GM18520 (cell line): ENCODE results near the gene ANKRD36.
"Not testable (repeated sequence)": the region's sequence is repeated elsewhere in the genome, so short reads cannot be mapped to it uniquely, and the experiment has no call there.

ENCODE experiments used
- ATAC-seq: cut with Tn5 transposase; IDR thresholded peaks from one replicate; pipeline ENCODE4 v1.9.1; 2021; ENCODE audit not compliant: unreplicated experiment

Gene ANKRD36

GRCh38 chr2:97276232-97276798 lies 163.4 kb downstream of the ANKRD36 start:
- ATAC-seq, result not testable (repeated sequence)

- not testable (repeated sequence) for ATAC-seq
Measured at GRCh38 chr2:97285187-97285586, 172.2 kb downstream of the ANKRD36 start.

GRCh38 chr2:97293687-97294086 lies 180.7 kb downstream of the ANKRD36 start:
- not testable (repeated sequence) for ATAC-seq
